Endothelial cell (in vitro differentiated cells): ENCODE data around the gene ADGRF3. TPM values are rescaled to one million over a fixed set of nuclear protein-coding genes. Genes with fewer than 3 reads are reported as not detected.

ENCODE experiments used
- DNase-seq: peaks from one replicate; pipeline ENCODE4 v3.0.0; 2021; ENCODE audit warnings: low spot score
- H3K27ac Mint-ChIP-seq: one replicate; pipeline ENCODE4 v1.8.0; 2021; ENCODE audit warnings: mixed read lengths, inconsistent platforms; ENCODE audit not compliant: unreplicated experiment
- H3K27me3 Mint-ChIP-seq: one replicate; pipeline ENCODE4 v1.8.0; 2021; ENCODE audit warnings: mild to moderate bottlenecking, moderate library complexity, mixed read lengths, inconsistent platforms; ENCODE audit not compliant: unreplicated experiment
- H3K36me3 Mint-ChIP-seq: one replicate; pipeline ENCODE4 v1.8.0; 2021; ENCODE audit warnings: mild to moderate bottlenecking, low read depth, mixed read lengths, inconsistent platforms; ENCODE audit not compliant: unreplicated experiment
- H3K4me1 Mint-ChIP-seq: one replicate; pipeline ENCODE4 v1.8.0; 2021; ENCODE audit warnings: mild to moderate bottlenecking, mixed read lengths, inconsistent platforms; ENCODE audit not compliant: unreplicated experiment
- H3K4me3 Mint-ChIP-seq: one replicate; pipeline ENCODE4 v1.8.0; 2021; ENCODE audit warnings: mild to moderate bottlenecking, mixed read lengths, inconsistent platforms; ENCODE audit not compliant: unreplicated experiment
- H3K9me3 Mint-ChIP-seq: one replicate; pipeline ENCODE4 v1.8.0; 2021; ENCODE audit warnings: mixed read lengths, inconsistent platforms; ENCODE audit not compliant: unreplicated experiment
- total RNA-seq: library from RNA; stranded (reverse); fragmentation: NEBNext Ultra II Directional; extraction: Animal tissue kit (Norgen Biotek cat#: 25700); gene quantifications from one replicate; pipeline ENCODE4 v1.2.1, GENCODE V29; 2021; ENCODE audit not compliant: unreplicated experiment
- TF ChIP-seq, protein P1 (sequence below): fragments of 200-600 bp; sonication (generic); IDR thresholded peaks from one replicate; pipeline ENCODE4 v1.5.0; 2021; ENCODE audit warnings: antibody characterized with exemption; ENCODE audit not compliant: unreplicated experiment

ADGRF3 gene
- total RNA-seq, 1 donor from 2014 or later, result 4.9 TPM

DNA sequence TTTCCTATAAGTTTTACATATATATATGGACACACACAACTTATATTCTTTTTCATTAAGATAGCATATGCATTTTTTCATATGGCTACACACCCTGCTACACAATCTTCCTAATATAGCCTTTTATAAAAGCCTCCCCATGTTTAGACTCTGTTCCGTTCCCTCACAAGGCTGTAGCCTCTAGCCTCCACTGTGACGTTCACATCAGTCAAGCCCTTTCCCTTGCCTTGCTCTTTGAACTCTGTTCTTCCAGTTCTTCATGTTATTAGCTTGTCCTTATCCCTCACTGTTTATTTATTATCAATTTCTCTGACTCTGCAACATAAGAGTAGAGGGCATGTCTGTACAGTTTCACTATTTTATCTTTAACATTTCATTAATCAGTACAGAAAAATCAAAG lies 63.0 kb downstream of the ADGRF3 start:
- peaks cover 35% of the 10 kb centered on the region for H3K36me3 Mint-ChIP-seq
- no peak overlapping the region for H3K27ac Mint-ChIP-seq
- no peaks in the 10 kb centered on the region for H3K4me1 Mint-ChIP-seq
- H3K4me3 Mint-ChIP-seq, result peak overlapping the region; percentile 7
- H3K27me3 Mint-ChIP-seq, result peaks cover 3% of the 10 kb centered on the region
- H3K9me3 Mint-ChIP-seq, result no peaks in the 10 kb centered on the region
- TF ChIP-seq, protein P1, sequence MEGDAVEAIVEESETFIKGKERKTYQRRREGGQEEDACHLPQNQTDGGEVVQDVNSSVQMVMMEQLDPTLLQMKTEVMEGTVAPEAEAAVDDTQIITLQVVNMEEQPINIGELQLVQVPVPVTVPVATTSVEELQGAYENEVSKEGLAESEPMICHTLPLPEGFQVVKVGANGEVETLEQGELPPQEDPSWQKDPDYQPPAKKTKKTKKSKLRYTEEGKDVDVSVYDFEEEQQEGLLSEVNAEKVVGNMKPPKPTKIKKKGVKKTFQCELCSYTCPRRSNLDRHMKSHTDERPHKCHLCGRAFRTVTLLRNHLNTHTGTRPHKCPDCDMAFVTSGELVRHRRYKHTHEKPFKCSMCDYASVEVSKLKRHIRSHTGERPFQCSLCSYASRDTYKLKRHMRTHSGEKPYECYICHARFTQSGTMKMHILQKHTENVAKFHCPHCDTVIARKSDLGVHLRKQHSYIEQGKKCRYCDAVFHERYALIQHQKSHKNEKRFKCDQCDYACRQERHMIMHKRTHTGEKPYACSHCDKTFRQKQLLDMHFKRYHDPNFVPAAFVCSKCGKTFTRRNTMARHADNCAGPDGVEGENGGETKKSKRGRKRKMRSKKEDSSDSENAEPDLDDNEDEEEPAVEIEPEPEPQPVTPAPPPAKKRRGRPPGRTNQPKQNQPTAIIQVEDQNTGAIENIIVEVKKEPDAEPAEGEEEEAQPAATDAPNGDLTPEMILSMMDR, result no peak
- no peak for DNase-seq

- DNase-seq, result no peak
- Mint-ChIP-seq H3K36me3 (peaks cover 38% of the 10 kb centered on the region), H3K9me3 (no peaks in the 10 kb centered on the region), H3K27ac (no peak overlapping the region), H3K4me3 (no peak overlapping the region), H3K27me3 (peaks cover 1% of the 10 kb centered on the region), H3K4me1 (no peaks in the 10 kb centered on the region)
- TF ChIP-seq, protein P1, result no peak
Measured at GRCh38 chr2:26281226-26281625, 65.4 kb downstream of the ADGRF3 start.

DNA sequence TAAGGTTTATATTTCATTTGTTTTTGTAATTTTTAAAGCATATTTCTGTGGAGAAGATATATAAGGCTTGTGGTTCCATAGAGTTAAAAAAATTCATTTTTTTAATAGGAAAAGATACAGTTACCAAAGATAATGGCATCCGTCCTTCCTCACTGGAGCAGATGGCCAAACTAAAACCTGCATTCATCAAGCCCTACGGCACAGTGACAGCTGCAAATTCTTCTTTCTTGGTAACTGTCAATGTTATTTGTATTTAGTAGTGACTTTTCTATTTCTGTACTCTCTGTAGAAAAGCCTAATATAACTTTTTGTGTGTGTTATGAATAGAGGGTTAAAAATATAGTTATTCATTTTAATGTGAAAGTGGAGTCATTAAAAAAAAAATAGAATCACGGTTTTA lies 66.7 kb downstream of the ADGRF3 start:
- TF ChIP-seq, protein P1, result no peak
- Mint-ChIP-seq H3K4me1 (no peaks in the 10 kb centered on the region), H3K36me3 (peaks cover 34% of the 10 kb centered on the region)

GRCh38 chr2:26276484-26277227 lies 69.9 kb downstream of the ADGRF3 start:
- Mint-ChIP-seq H3K4me1 (peaks cover 8% of the 10 kb centered on the region), H3K4me3 (no peak overlapping the region), H3K27ac (no peak overlapping the region), H3K27me3 (peaks cover 1% of the 10 kb centered on the region), H3K9me3 (no peaks in the 10 kb centered on the region), H3K36me3 (peaks cover 18% of the 10 kb centered on the region)
- no peak for DNase-seq
- TF ChIP-seq, protein P1, result no peak

More for the DNA sequence above, 66.7 kb downstream of the ADGRF3 start:
- Mint-ChIP-seq H3K27me3 (peaks cover 1% of the 10 kb centered on the region), H3K9me3 (no peaks in the 10 kb centered on the region), H3K4me3 (no peak overlapping the region), H3K27ac (no peak overlapping the region)
- DNase-seq, result no peak

- Mint-ChIP-seq H3K27ac (no peak overlapping the region), H3K36me3 (peaks cover 8% of the 10 kb centered on the region), H3K4me1 (peaks cover 8% of the 10 kb centered on the region), H3K4me3 (no peak overlapping the region), H3K27me3 (no peaks in the 10 kb centered on the region), H3K9me3 (no peaks in the 10 kb centered on the region)
- TF ChIP-seq, protein P1, result no peak
- DNase-seq, result no peak
Measured at GRCh38 chr2:26274058-26274613, 72.5 kb downstream of the ADGRF3 start.
